WTC11 (cell line): ENCODE measurements around the gene PRXL2A. TPM values are rescaled to one million over a fixed set of nuclear protein-coding genes. Genes with fewer than 3 reads are reported as not detected.

ENCODE experiments used
- ATAC-seq: fragments of 200-7000 bp; cut with Tn5 transposase; 2 replicates; pipeline ENCODE4 v1.10.0; 2021; ENCODE audit warnings: mild to moderate bottlenecking, moderate library complexity
- CTCF ChIA-PET: fragments of 300-600 bp; sonication (Branson Sonifier 250); formaldehyde crosslinking; loops from one replicate; lab custom pipeline; 2021; ENCODE audit warnings: antibody characterized with exemption; lab: Charles Lee
- POLR2A ChIA-PET: fragments of 350-600 bp; sonication (Branson Sonifier 250); formaldehyde crosslinking; loops from one replicate; lab custom pipeline; 2021; ENCODE audit warnings: antibody characterized with exemption; lab: Charles Lee
- DNase-seq: peaks from one replicate; pipeline ENCODE4 v3.0.0; 2021; ENCODE audit warnings: low spot score
- H3K27ac Mint-ChIP-seq: 2 replicates; pipeline ENCODE4 v1.8.0; 2021; ENCODE audit warnings: mixed read lengths
- H3K27me3 Mint-ChIP-seq: 2 replicates; pipeline ENCODE4 v1.8.0; 2021; ENCODE audit warnings: low read depth, mild to moderate bottlenecking, moderate library complexity, mixed read lengths
- H3K36me3 Mint-ChIP-seq: 2 replicates; pipeline ENCODE4 v1.8.0; 2021; ENCODE audit warnings: mixed read lengths
- H3K4me1 Mint-ChIP-seq: 2 replicates; pipeline ENCODE4 v1.8.0; 2022; ENCODE audit warnings: mixed read lengths
- H3K4me3 Mint-ChIP-seq: 2 replicates; pipeline ENCODE4 v1.8.0; 2021; ENCODE audit warnings: mild to moderate bottlenecking, moderate library complexity, mixed read lengths
- H3K9me3 Mint-ChIP-seq: 2 replicates; pipeline ENCODE4 v1.8.0; 2021; ENCODE audit warnings: mixed read lengths
- ESRRA ChIP-seq: sonication (generic); formaldehyde crosslinking; IDR thresholded peaks from 2 replicates; pipeline ENCODE4 v1.8.1; 2022; ENCODE audit warnings: mild to moderate bottlenecking, missing genetic modification reagents, borderline replicate concordance
- ETV6 ChIP-seq: sonication (generic); formaldehyde crosslinking; IDR thresholded peaks from 2 replicates; pipeline ENCODE4 v1.8.1; 2022; ENCODE audit warnings: mild to moderate bottlenecking, missing genetic modification reagents
- FOXK1 ChIP-seq: sonication (generic); formaldehyde crosslinking; IDR thresholded peaks from 2 replicates; pipeline ENCODE4 v1.8.0; 2022; ENCODE audit warnings: mild to moderate bottlenecking, moderate library complexity, missing genetic modification reagents
- JUN ChIP-seq: sonication (generic); formaldehyde crosslinking; IDR thresholded peaks from 2 replicates; pipeline ENCODE4 v1.8.0; 2023; ENCODE audit warnings: mild to moderate bottlenecking, missing genetic modification reagents
- MYBL2 ChIP-seq: sonication (generic); formaldehyde crosslinking; IDR thresholded peaks from 2 replicates; pipeline ENCODE4 v1.8.1; 2023; ENCODE audit warnings: mild to moderate bottlenecking, moderate library complexity, missing genetic modification reagents
- NFYB ChIP-seq: sonication (generic); formaldehyde crosslinking; conservative IDR thresholded peaks from 2 replicates; pipeline ENCODE4 v1.8.0; 2022; ENCODE audit warnings: low read depth, missing genetic modification reagents
- OVOL2 ChIP-seq: fragments of 250-450 bp; sonication (Bioruptor Pico); IDR thresholded peaks from 2 replicates; pipeline ENCODE4 v1.9.0; 2021; ENCODE audit warnings: mild to moderate bottlenecking, borderline replicate concordance
- ZNF317 ChIP-seq: sonication (generic); formaldehyde crosslinking; IDR thresholded peaks from 2 replicates; pipeline ENCODE4 v1.8.1; 2023; ENCODE audit warnings: low read depth, mild to moderate bottlenecking, moderate library complexity, missing genetic modification reagents, borderline replicate concordance
- total RNA-seq: library from RNA; stranded (reverse); gene quantifications from 3 replicates; pipeline ENCODE4 v1.2.3, GENCODE V29; 2021
- TF ChIP-seq, protein P1 (sequence below): fragments of 250-450 bp; sonication (Bioruptor Pico); IDR thresholded peaks from 2 replicates; pipeline ENCODE4 v1.8.0; 2021; ENCODE audit warnings: mild to moderate bottlenecking
- TF ChIP-seq, protein P2 (sequence below): sonication (generic); formaldehyde crosslinking; IDR thresholded peaks from 2 replicates; pipeline ENCODE4 v1.8.1; 2023; ENCODE audit warnings: mild to moderate bottlenecking, missing genetic modification reagents, moderate library complexity
- TF ChIP-seq, protein P3 (sequence below): sonication (generic); formaldehyde crosslinking; IDR thresholded peaks from 2 replicates; pipeline ENCODE4 v1.8.0; 2023; ENCODE audit warnings: missing genetic modification reagents, mild to moderate bottlenecking, borderline replicate concordance
- TF ChIP-seq, protein P4 (sequence below): sonication (generic); formaldehyde crosslinking; IDR thresholded peaks from 2 replicates; pipeline ENCODE4 v1.8.1; 2022; ENCODE audit warnings: low read depth, mild to moderate bottlenecking, moderate library complexity, missing genetic modification reagents, borderline replicate concordance
- TF ChIP-seq, protein P5 (sequence below): fragments of 250-450 bp; sonication (Bioruptor Pico); IDR thresholded peaks from 2 replicates; pipeline ENCODE4 v1.9.0; 2021; ENCODE audit warnings: moderate library complexity, mild to moderate bottlenecking, inconsistent platforms, borderline replicate concordance

PRXL2A gene
- total RNA-seq, 1 experiment from 2014 or later: 46.6 TPM

DNA sequence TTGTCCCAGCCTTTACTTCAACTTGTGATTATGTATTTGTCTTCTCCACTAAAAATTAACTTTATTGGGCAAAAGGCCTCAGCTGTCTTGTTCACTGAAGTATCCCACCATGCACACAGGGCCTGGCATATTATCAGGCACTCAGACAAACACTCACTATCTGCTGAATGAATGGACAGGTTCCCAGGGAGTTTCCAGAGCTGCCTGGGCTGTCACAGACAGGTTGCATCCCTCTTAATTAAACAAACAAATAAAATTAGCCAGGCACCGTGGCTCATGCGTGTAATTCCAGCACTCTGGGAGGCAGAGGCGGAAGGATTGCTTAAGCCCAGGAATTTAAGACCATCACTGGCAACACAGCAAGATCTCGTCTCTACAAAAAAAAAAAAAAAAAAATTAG lies 44.3 kb downstream of the PRXL2A start:
- no peaks in the 10 kb centered on the region for H3K9me3 Mint-ChIP-seq
- TF ChIP-seq ETV6 (no peak), MYBL2 (CRISPR knock-in tag) (no peak), JUN (CRISPR knock-in tag) (no peak), ZNF317 (CRISPR knock-in tag) (no peak), FOXK1 (CRISPR knock-in tag) (no peak), ESRRA (CRISPR knock-in tag) (no peak), OVOL2 (no peak)
- TF ChIP-seq, protein P1, sequence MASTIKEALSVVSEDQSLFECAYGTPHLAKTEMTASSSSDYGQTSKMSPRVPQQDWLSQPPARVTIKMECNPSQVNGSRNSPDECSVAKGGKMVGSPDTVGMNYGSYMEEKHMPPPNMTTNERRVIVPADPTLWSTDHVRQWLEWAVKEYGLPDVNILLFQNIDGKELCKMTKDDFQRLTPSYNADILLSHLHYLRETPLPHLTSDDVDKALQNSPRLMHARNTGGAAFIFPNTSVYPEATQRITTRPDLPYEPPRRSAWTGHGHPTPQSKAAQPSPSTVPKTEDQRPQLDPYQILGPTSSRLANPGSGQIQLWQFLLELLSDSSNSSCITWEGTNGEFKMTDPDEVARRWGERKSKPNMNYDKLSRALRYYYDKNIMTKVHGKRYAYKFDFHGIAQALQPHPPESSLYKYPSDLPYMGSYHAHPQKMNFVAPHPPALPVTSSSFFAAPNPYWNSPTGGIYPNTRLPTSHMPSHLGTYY (CRISPR knock-in tag): no peak
- TF ChIP-seq, protein P2, sequence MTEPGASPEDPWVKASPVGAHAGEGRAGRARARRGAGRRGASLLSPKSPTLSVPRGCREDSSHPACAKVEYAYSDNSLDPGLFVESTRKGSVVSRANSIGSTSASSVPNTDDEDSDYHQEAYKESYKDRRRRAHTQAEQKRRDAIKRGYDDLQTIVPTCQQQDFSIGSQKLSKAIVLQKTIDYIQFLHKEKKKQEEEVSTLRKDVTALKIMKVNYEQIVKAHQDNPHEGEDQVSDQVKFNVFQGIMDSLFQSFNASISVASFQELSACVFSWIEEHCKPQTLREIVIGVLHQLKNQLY (CRISPR knock-in tag): no peak
- TF ChIP-seq, protein P3, sequence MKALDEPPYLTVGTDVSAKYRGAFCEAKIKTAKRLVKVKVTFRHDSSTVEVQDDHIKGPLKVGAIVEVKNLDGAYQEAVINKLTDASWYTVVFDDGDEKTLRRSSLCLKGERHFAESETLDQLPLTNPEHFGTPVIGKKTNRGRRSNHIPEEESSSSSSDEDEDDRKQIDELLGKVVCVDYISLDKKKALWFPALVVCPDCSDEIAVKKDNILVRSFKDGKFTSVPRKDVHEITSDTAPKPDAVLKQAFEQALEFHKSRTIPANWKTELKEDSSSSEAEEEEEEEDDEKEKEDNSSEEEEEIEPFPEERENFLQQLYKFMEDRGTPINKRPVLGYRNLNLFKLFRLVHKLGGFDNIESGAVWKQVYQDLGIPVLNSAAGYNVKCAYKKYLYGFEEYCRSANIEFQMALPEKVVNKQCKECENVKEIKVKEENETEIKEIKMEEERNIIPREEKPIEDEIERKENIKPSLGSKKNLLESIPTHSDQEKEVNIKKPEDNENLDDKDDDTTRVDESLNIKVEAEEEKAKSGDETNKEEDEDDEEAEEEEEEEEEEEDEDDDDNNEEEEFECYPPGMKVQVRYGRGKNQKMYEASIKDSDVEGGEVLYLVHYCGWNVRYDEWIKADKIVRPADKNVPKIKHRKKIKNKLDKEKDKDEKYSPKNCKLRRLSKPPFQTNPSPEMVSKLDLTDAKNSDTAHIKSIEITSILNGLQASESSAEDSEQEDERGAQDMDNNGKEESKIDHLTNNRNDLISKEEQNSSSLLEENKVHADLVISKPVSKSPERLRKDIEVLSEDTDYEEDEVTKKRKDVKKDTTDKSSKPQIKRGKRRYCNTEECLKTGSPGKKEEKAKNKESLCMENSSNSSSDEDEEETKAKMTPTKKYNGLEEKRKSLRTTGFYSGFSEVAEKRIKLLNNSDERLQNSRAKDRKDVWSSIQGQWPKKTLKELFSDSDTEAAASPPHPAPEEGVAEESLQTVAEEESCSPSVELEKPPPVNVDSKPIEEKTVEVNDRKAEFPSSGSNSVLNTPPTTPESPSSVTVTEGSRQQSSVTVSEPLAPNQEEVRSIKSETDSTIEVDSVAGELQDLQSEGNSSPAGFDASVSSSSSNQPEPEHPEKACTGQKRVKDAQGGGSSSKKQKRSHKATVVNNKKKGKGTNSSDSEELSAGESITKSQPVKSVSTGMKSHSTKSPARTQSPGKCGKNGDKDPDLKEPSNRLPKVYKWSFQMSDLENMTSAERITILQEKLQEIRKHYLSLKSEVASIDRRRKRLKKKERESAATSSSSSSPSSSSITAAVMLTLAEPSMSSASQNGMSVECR (CRISPR knock-in tag): no peak
- TF ChIP-seq, protein P4, sequence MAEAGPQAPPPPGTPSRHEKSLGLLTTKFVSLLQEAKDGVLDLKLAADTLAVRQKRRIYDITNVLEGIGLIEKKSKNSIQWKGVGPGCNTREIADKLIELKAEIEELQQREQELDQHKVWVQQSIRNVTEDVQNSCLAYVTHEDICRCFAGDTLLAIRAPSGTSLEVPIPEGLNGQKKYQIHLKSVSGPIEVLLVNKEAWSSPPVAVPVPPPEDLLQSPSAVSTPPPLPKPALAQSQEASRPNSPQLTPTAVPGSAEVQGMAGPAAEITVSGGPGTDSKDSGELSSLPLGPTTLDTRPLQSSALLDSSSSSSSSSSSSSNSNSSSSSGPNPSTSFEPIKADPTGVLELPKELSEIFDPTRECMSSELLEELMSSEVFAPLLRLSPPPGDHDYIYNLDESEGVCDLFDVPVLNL (CRISPR knock-in tag): no peak
- TF ChIP-seq, protein P5, sequence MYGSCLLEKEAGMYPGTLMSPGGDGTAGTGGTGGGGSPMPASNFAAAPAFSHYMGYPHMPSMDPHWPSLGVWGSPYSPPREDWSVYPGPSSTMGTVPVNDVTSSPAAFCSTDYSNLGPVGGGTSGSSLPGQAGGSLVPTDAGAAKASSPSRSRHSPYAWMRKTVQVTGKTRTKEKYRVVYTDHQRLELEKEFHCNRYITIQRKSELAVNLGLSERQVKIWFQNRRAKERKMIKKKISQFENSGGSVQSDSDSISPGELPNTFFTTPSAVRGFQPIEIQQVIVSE (CRISPR knock-in tag): no peak
- ATAC-seq (no peak), DNase-seq (no peak)
- no peaks in the 10 kb centered on the region for H3K27me3 Mint-ChIP-seq
- H3K36me3 Mint-ChIP-seq: no peaks in the 10 kb centered on the region
- CTCF ChIA-PET: interaction anchor here (0.9 to 34.2 kb wide), 5 partner anchors 9 to 210 kb away, joined by 3 to 802 read pairs (median 4); no protein-coding TSS in a partner anchor
- H3K4me3 Mint-ChIP-seq: no peak overlapping the region
- H3K4me1 Mint-ChIP-seq: peaks cover 22% of the 10 kb centered on the region
- POLR2A ChIA-PET: interaction anchor here (1.2 kb wide), 1 partner anchor 53 kb away, joined by 3 read pairs; no protein-coding TSS in a partner anchor
- H3K27ac Mint-ChIP-seq: no peak overlapping the region

DNA sequence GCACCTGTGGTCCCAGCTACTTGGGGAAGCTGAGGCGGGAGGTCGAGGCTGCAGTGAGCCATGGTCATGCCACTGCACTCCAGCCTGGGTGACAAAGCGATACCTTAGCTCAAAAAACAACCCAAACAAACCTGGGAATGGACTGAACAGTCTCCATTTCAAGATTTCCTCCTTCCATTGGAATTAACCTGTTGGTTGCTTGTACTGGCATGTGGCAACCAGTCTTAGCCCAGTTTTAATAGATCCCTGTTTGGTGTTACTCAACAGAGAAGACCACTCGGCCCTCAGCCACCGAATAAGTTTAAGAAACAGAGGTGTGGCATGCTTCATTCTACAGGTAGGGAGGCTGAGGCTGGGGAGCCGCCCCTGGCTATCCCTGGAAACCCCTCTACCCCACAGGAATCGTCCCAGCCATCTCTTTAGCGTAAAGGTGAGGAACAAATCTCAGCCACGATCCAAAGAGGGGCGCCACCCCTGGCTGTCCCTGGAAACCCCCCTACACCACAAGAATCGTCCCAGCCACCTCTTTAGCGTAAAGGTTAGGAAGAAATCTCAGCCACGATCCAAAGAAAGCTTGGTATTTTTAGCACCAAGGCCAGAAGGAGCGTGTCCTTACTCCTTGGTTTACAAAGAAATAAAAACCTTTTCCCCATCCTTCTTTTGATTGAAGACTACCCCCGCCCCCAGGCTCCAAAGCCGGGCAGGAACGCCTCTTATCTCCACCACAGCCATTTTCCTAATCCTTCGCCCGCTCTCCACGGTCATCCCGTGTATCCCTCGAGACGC lies 44.9 kb downstream of the PRXL2A start:
- Mint-ChIP-seq H3K4me3 (peak overlapping the region; percentile 88), H3K9me3 (no peaks in the 10 kb centered on the region), H3K27me3 (no peaks in the 10 kb centered on the region)
- DNase-seq (peak; percentile 38), ATAC-seq (peak; percentile 4)
- TF ChIP-seq ETV6 (peak; percentile 67; the same call in 1 of the 2 replicates), NFYB (CRISPR knock-in tag) (no peak)
- TF ChIP-seq, all 79 proteins: peak for 1
- POLR2A ChIA-PET: interaction anchor here (1.2 kb wide), 1 partner anchor 53 kb away, joined by 3 read pairs; no protein-coding TSS in a partner anchor
- peaks cover 28% of the 10 kb centered on the region for H3K4me1 Mint-ChIP-seq
- H3K27ac Mint-ChIP-seq: peak overlapping the region; percentile 84
- CTCF ChIA-PET: interaction anchor here (0.6 to 34.2 kb wide), 6 partner anchors 9 to 209 kb away, joined by 3 to 802 read pairs (median 4); no protein-coding TSS in a partner anchor
- H3K36me3 Mint-ChIP-seq: no peaks in the 10 kb centered on the region
